ENCODE measurements around the gene PACRG. TPM values are rescaled to one million over a fixed set of nuclear protein-coding genes. Genes with fewer than 3 reads are reported as not detected.

The PACRG gene
- total and polyA plus RNA-seq, 8 donors: 1.8 to 28.6 (median 3.2) TPM; not detected in 2

DNA sequence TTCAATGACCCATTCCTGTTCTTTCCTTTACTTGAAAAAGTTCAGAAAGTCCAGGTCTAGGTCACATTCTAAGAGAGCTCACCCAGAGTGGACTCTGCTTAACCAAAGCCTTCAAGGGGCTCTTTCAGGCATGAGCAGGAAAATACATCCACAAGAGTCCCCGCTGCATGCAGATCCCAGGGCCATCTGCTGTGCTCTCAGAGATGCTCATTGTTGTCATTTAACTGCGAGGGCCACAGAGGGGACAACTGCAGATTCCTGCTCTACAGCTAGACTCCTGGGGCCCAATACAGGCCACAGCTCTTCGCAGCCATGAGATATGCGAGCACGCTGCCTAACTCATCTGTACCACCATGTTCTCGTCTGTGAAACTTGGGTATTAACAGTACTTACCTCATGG lies 391.2 kb downstream of the PACRG start:
- no peak for DNase-seq
- WGBS, 5 donors: 78 to 85% (median 83%) methylated on average over 5 to 6 of the region's 6 CpGs
- no peak overlapping the region for H3K4me3 ChIP-seq
- no peak for TF ChIP-seq POLR2A (IDR thresholded peaks at IDR 0.05)
- no peak for TF ChIP-seq EP300 (IDR thresholded peaks at IDR 0.05)
- TF ChIP-seq POLR2AphosphoS5 (IDR thresholded peaks at IDR 0.05): no peak
- TF ChIP-seq, protein P1, sequence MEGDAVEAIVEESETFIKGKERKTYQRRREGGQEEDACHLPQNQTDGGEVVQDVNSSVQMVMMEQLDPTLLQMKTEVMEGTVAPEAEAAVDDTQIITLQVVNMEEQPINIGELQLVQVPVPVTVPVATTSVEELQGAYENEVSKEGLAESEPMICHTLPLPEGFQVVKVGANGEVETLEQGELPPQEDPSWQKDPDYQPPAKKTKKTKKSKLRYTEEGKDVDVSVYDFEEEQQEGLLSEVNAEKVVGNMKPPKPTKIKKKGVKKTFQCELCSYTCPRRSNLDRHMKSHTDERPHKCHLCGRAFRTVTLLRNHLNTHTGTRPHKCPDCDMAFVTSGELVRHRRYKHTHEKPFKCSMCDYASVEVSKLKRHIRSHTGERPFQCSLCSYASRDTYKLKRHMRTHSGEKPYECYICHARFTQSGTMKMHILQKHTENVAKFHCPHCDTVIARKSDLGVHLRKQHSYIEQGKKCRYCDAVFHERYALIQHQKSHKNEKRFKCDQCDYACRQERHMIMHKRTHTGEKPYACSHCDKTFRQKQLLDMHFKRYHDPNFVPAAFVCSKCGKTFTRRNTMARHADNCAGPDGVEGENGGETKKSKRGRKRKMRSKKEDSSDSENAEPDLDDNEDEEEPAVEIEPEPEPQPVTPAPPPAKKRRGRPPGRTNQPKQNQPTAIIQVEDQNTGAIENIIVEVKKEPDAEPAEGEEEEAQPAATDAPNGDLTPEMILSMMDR (IDR thresholded peaks at IDR 0.05): no peak
- intact Hi-C loops (cut with DNase I; ENCODE audit: low total_unique reads): no loop called here
- H3K27me3 ChIP-seq: no peaks in the 10 kb centered on the region
- H3K27ac ChIP-seq: no peak overlapping the region
- H3K36me3 ChIP-seq: no peaks in the 10 kb centered on the region
- peaks cover 0 to 4% (median 1%) of the 10 kb centered on the region in 4 donors for H3K9me3 ChIP-seq
- H3K4me1 ChIP-seq: no peaks in the 10 kb centered on the region

- Histone ChIP-seq H3K9me3 (no peaks in the 10 kb centered on the region), H3K4me3 (no peak overlapping the region), H3K36me3 (no peaks in the 10 kb centered on the region), H3K4me1 (no peaks in the 10 kb centered on the region), H3K27me3 (no peaks in the 10 kb centered on the region), H3K27ac (no peak overlapping the region)
- no peak for DNase-seq
- 72 to 97% (median 82%) methylated on average over 3 of the region's 3 CpGs for WGBS, 5 donors
- intact Hi-C loops (cut with DNase I; ENCODE audit: low total_unique reads): no loop called here
- TF ChIP-seq POLR2AphosphoS5 (IDR thresholded peaks at IDR 0.05): no peak
- TF ChIP-seq, protein P1 (IDR thresholded peaks at IDR 0.05): no peak
- no peak for TF ChIP-seq POLR2A (IDR thresholded peaks at IDR 0.05)
- no peak for TF ChIP-seq EP300 (IDR thresholded peaks at IDR 0.05)
Measured at GRCh38 chr6:163120223-163120622, 392.4 kb downstream of the PACRG start.

- intact Hi-C loops (cut with DNase I; ENCODE audit: low total_unique reads): no loop called here
- Histone ChIP-seq H3K36me3 (no peaks in the 10 kb centered on the region), H3K4me1 (no peaks in the 10 kb centered on the region), H3K27ac (no peak overlapping the region), H3K9me3 (no peaks in the 10 kb centered on the region), H3K27me3 (no peaks in the 10 kb centered on the region), H3K4me3 (no peak overlapping the region)
- TF ChIP-seq, protein P1 (IDR thresholded peaks at IDR 0.05): no peak
- TF ChIP-seq EP300 (IDR thresholded peaks at IDR 0.05) (no peak), POLR2A (IDR thresholded peaks at IDR 0.05) (no peak), POLR2AphosphoS5 (IDR thresholded peaks at IDR 0.05) (no peak)
- WGBS, 5 donors: 80 to 89% (median 83%) methylated on average over 5 of the region's 5 CpGs
- DNase-seq: no peak
Measured at GRCh38 chr6:163121270-163121669, 393.5 kb downstream of the PACRG start.

GRCh38 chr6:163122365-163122764 lies 394.6 kb downstream of the PACRG start:
- Histone ChIP-seq H3K27me3 (no peaks in the 10 kb centered on the region), H3K36me3 (no peaks in the 10 kb centered on the region), H3K4me3 (no peak overlapping the region), H3K4me1 (no peaks in the 10 kb centered on the region), H3K9me3 (no peaks in the 10 kb centered on the region), H3K27ac (no peak overlapping the region)
- DNase-seq: peak in 1 of 2 donors; percentile 7
- WGBS, 5 donors: 88 to 95% (median 94%) methylated on average over 12 of the region's 12 CpGs
- intact Hi-C loops (cut with DNase I; ENCODE audit: low total_unique reads): no loop called here
- TF ChIP-seq, protein P1 (IDR thresholded peaks at IDR 0.05): no peak
- TF ChIP-seq POLR2AphosphoS5 (IDR thresholded peaks at IDR 0.05) (no peak), EP300 (IDR thresholded peaks at IDR 0.05) (no peak), POLR2A (IDR thresholded peaks at IDR 0.05) (no peak)

Data from stomach (tissue), 9 donors.